ENCODE results near the gene AMPH. TPM values are rescaled to one million over a fixed set of nuclear protein-coding genes. Genes with fewer than 3 reads are reported as not detected.

The AMPH gene
- total and polyA plus RNA-seq, 9 of the 15 experiments (the other 6 are each of a cell fraction or from before 2014, with no cell fraction given) = 0.03 to 0.35 TPM; not detected in 7

- Histone ChIP-seq H4K20me1 (replicated peaks; ENCODE audit: control insufficient read depth, insufficient read depth, low read length) (no peaks in the 10 kb centered on the region), H3K4me2 (ENCODE audit: insufficient read depth, low read length) (no peak overlapping the region), H2AFZ (ENCODE audit: low read depth, low read length) (no peak overlapping the region), H3K36me3 (ENCODE audit: control insufficient read depth, insufficient read depth, low read length) (no peaks in the 10 kb centered on the region), H3K4me3 (no peak overlapping the region), H3K4me1 (replicated peaks in 1 of 2; ENCODE audit: control insufficient read depth in 2 of 2, insufficient read depth in 2 of 2, low read length in 2 of 2) (no peaks in the 10 kb centered on the region; a peak in 1 of 5 replicates), H3K9me1 (ENCODE audit: control insufficient read depth, insufficient read depth, low read length) (no peaks in the 10 kb centered on the region), H3K27ac (ENCODE audit: extremely low read depth, low read depth, low read length) (no peak overlapping the region), H3K9ac (ENCODE audit: insufficient read depth in 1 of 2, low read depth in 2 of 2, low read length in 2 of 2) (no peak overlapping the region), H3K79me2 (ENCODE audit: control insufficient read depth, insufficient read depth, low read length) (no peaks in the 10 kb centered on the region), H3K9me3 (replicated peaks; ENCODE audit: control insufficient read depth, insufficient read depth, low read depth, low read length) (no peaks in the 10 kb centered on the region), H3K27me3 (ENCODE audit: control insufficient read depth in 2 of 2, insufficient read depth in 2 of 2, low read length in 2 of 2) (peaks cover 2 to 17% of the 10 kb centered on the region in 2 experiments; a peak in 2 of 5 replicates)
- no peak for TF ChIP-seq SMARCA4 (IDR thresholded peaks at IDR 0.05)
- TF ChIP-seq EZH2 (IDR thresholded peaks at IDR 0.05; ENCODE audit: borderline replicate concordance, low read depth, low read length) = no peak
- TF ChIP-seq ZNF175 (CRISPR knock-in tag; IDR thresholded peaks at IDR 0.05; ENCODE audit: low read depth) = no peak
- TF ChIP-seq STAT5A (IDR thresholded peaks at IDR 0.05; ENCODE audit: borderline replicate concordance, low read length) = no peak
- TF ChIP-seq SRSF9 (IDR thresholded peaks at IDR 0.05; ENCODE audit: borderline replicate concordance, low read depth, low read length) = no peak
- TF ChIP-seq ZNF644 (tag; IDR thresholded peaks at IDR 0.05; ENCODE audit: low read depth) = no peak
- no peak for TF ChIP-seq CREBBP (IDR thresholded peaks at IDR 0.05; ENCODE audit: low read depth, low read length)
- TF ChIP-seq CUX1 (CRISPR knock-in tag; IDR thresholded peaks at IDR 0.05) = no peak
- no peak for TF ChIP-seq DDX20 (tag; IDR thresholded peaks at IDR 0.05; ENCODE audit: low read depth)
- TF ChIP-seq FOXM1 (IDR thresholded peaks at IDR 0.05; ENCODE audit: low read depth) = no peak
- TF ChIP-seq FOXM1 (CRISPR knock-in tag; IDR thresholded peaks at IDR 0.05; ENCODE audit: low read depth) = no peak
- TF ChIP-seq BCL6 (CRISPR knock-in tag; IDR thresholded peaks at IDR 0.05) = no peak
- no peak for TF ChIP-seq BACH1 (tag; IDR thresholded peaks at IDR 0.05)
- no peak for TF ChIP-seq E2F5 (CRISPR knock-in tag; IDR thresholded peaks at IDR 0.05)
- no peak for TF ChIP-seq MAFG (tag; conservative IDR thresholded peaks at IDR 0.05)
- no peak for TF ChIP-seq ELF4 (CRISPR knock-in tag; IDR thresholded peaks at IDR 0.05)
- POLR2A ChIA-PET = no interaction called here
- no peak for FAIRE-seq
- no TSS peak for BruUV-seq (replicated peaks)
- no peak for DNase-seq (ENCODE audit: extremely low read depth in 1 of 4, low spot score in 3 of 4)
- 0% methylated on average over 32 of the region's 35 CpGs for WGBS (ENCODE audit: insufficient coverage, low coverage, missing lambda C conversion rate)
- no peak for ATAC-seq
- in situ Hi-C loops (cut with MboI) (no loop called here), intact Hi-C loops (cut with micrococcal nuclease) (no loop called here)
- CTCF ChIA-PET (ENCODE audit: low intra/inter-chr PET ratio) = no interaction called here
Observed at GRCh38 chr7:38655833-38656774, 24.9 kb upstream of the AMPH start.

Measured in K562 (cell line).